ENCODE data around the gene EAPP. TPM values are rescaled to one million over a fixed set of nuclear protein-coding genes. Genes with fewer than 3 reads are reported as not detected.
"Not testable (repeated sequence)": the region's sequence is repeated elsewhere in the genome, so short reads cannot be mapped to it uniquely, and the experiment has no call there.

Gene EAPP
- total and polyA plus RNA-seq, 2 experiments from 2014 or later = 25.0 to 53.6 TPM

- peak overlapping the region; percentile 100 for H3K27ac Mint-ChIP-seq
- no peaks in the 10 kb centered on the region for H3K27me3 ChIP-seq (ENCODE audit: insufficient read depth)
Measured at GRCh38 chr14:34538871-34539406, 562 bp downstream of the EAPP start.

GRCh38 chr14:34538096-34538495, 1.4 kb downstream of the EAPP start:
- ATAC-seq; H3K36me3 ChIP-seq (ENCODE audit: insufficient read depth); H3K27ac Mint-ChIP-seq; H3K4me1 Mint-ChIP-seq; H4K20me1 ChIP-seq (replicated peaks; ENCODE audit: insufficient read depth); DNase-seq (ENCODE audit: low spot score); H3K9me3 Mint-ChIP-seq; H3F3A ChIP-seq (replicated peaks; ENCODE audit: low read depth); H3K27me3 Mint-ChIP-seq (ENCODE audit: insufficient read depth, low read depth, poor library complexity); H2AFZ ChIP-seq; H3K9me2 ChIP-seq (ENCODE audit: insufficient read depth); H3K27me3 ChIP-seq (ENCODE audit: insufficient read depth); H3K4me1 ChIP-seq (ENCODE audit: insufficient read depth): not testable (repeated sequence)
- Mint-ChIP-seq H3K36me3 (ENCODE audit: low read depth) (peaks cover 15% of the 10 kb centered on the region), H3K4me3 (peak overlapping the region; percentile 100)
- H3K27ac ChIP-seq (ENCODE audit: low read depth) = peak overlapping the region; percentile 96
- H3K4me3 ChIP-seq = peak overlapping the region; percentile 86
- peaks cover 25% of the 10 kb centered on the region for H3K79me2 ChIP-seq (replicated peaks; ENCODE audit: insufficient read depth)
- peak overlapping the region; percentile 86 for H3K4me2 ChIP-seq

More at GRCh38 chr14:34538871-34539406, 562 bp downstream of the EAPP start:
- Mint-ChIP-seq H3K4me3 (peak overlapping the region; percentile 100), H3K27me3 (ENCODE audit: insufficient read depth, low read depth, poor library complexity) (peaks cover 6% of the 10 kb centered on the region), H3K36me3 (ENCODE audit: low read depth) (peaks cover 9% of the 10 kb centered on the region), H3K4me1 (peaks cover 2% of the 10 kb centered on the region; the same call in 2 of the 3 replicates), H3K9me3 (no peaks in the 10 kb centered on the region)
- ATAC-seq (no peak), DNase-seq (ENCODE audit: low spot score) (no peak)
- Histone ChIP-seq H3K36me3 (ENCODE audit: insufficient read depth) (0 out of 2 replicates have a peak, but pooled peaks cover under 1% of the 10 kb centered on the region), H4K20me1 (replicated peaks; ENCODE audit: insufficient read depth) (no peaks in the 10 kb centered on the region), H3K9me2 (ENCODE audit: insufficient read depth) (no peaks in the 10 kb centered on the region), H3K4me1 (ENCODE audit: insufficient read depth) (peaks cover 6% of the 10 kb centered on the region), H3K4me3 (peak overlapping the region; percentile 86), H3K79me2 (replicated peaks; ENCODE audit: insufficient read depth) (peaks cover 25% of the 10 kb centered on the region), H2AFZ (peak overlapping the region; percentile 70), H3K27ac (ENCODE audit: low read depth) (peak overlapping the region; percentile 96), H3K4me2 (peak overlapping the region; percentile 86), H3F3A (replicated peaks; ENCODE audit: low read depth) (no peaks in the 10 kb centered on the region)
- TF ChIP-seq JUNB (IDR thresholded peaks at IDR 0.05; ENCODE audit: unreplicated experiment) (no peak), STAT1 (IDR thresholded peaks at IDR 0.05; ENCODE audit: unreplicated experiment) (no peak), ZNF114 (CRISPR knock-in tag; IDR thresholded peaks at IDR 0.05) (no peak), ZNF331 (CRISPR knock-in tag; IDR thresholded peaks at IDR 0.05; ENCODE audit: low read depth) (no peak), EZH2phosphoT487 (IDR thresholded peaks at IDR 0.05; ENCODE audit: unreplicated experiment) (no peak)

GRCh38 chr14:34537677-34538009, 1.9 kb downstream of the EAPP start:
- peaks cover 25% of the 10 kb centered on the region for H3K79me2 ChIP-seq (replicated peaks; ENCODE audit: insufficient read depth)
- no peaks in the 10 kb centered on the region for H3K9me2 ChIP-seq (ENCODE audit: insufficient read depth)
- Mint-ChIP-seq H3K4me3 (no peak overlapping the region), H3K36me3 (ENCODE audit: low read depth) (peaks cover 18% of the 10 kb centered on the region), H3K27ac (no peak overlapping the region), H3K27me3 (ENCODE audit: insufficient read depth, low read depth, poor library complexity) (peaks cover 6% of the 10 kb centered on the region), H3K4me1 (peaks cover 2% of the 10 kb centered on the region; the same call in 2 of the 3 replicates), H3K9me3 (no peaks in the 10 kb centered on the region)
- DNase-seq (ENCODE audit: low spot score) = no peak
- 0 out of 2 replicates have a peak overlapping the region, but pooled peaks have one; percentile 86 for H3K4me2 ChIP-seq
- peaks cover 6% of the 10 kb centered on the region for H3K4me1 ChIP-seq (ENCODE audit: insufficient read depth)
- ATAC-seq = no peak
- H4K20me1 ChIP-seq (replicated peaks; ENCODE audit: insufficient read depth) = no peaks in the 10 kb centered on the region
- TF ChIP-seq ETS1 (IDR thresholded peaks at IDR 0.05) = no peak
- no peaks in the 10 kb centered on the region for H3K27me3 ChIP-seq (ENCODE audit: insufficient read depth)
- no peak overlapping the region for H3K4me3 ChIP-seq
- peak overlapping the region; percentile 96 for H3K27ac ChIP-seq (ENCODE audit: low read depth)
- no peak overlapping the region for H2AFZ ChIP-seq
- peaks cover 9% of the 10 kb centered on the region; the same call in 1 of the 2 replicates for H3K36me3 ChIP-seq (ENCODE audit: insufficient read depth)
- H3F3A ChIP-seq (replicated peaks; ENCODE audit: low read depth) = no peaks in the 10 kb centered on the region
